SU-DHL-6 (cell line): Measurements from ENCODE around the gene WWOX.

Source experiments
- H2AFZ ChIP-seq: fragments of 200-600 bp; sonication (generic); 2 replicates; pipeline ENCODE4 v1.6.1; 2014; ENCODE audit warnings: low read depth, mild to moderate bottlenecking, moderate library complexity, mixed read lengths, antibody characterized with exemption, low read length; ENCODE audit not compliant: severe bottlenecking
- H3F3A ChIP-seq: fragments of 200-600 bp; shearing (Covaris generic); 2 replicates; pipeline ENCODE4 v1.6.0; 2016; ENCODE audit warnings: antibody characterized with exemption, mild to moderate bottlenecking; ENCODE audit not compliant: insufficient read depth
- H3K27ac ChIP-seq: fragments of 200-600 bp; sonication (generic); 2 replicates; pipeline ENCODE4 v1.5.1; 2016; ENCODE audit warnings: low read depth, mild to moderate bottlenecking, low read length, moderate library complexity, mixed read lengths
- H3K27me3 ChIP-seq: fragments of 200-600 bp; sonication (generic), shearing (Covaris generic); 2 replicates; pipeline ENCODE4 v1.6.0; 2014; ENCODE audit warnings: mild to moderate bottlenecking, low read length
- H3K36me3 ChIP-seq: fragments of 200-600 bp; sonication (generic); 2 replicates; pipeline ENCODE4 v1.6.1; 2014; ENCODE audit warnings: mild to moderate bottlenecking, low read length, mixed read lengths
- H3K4me2 ChIP-seq: fragments of 300-600, 200-600 bp; shearing (Covaris generic), sonication (generic); 2 replicates; pipeline ENCODE4 v1.6.0; 2014; ENCODE audit warnings: low read length, low read depth, mild to moderate bottlenecking; ENCODE audit not compliant: poor library complexity, severe bottlenecking
- H3K4me3 ChIP-seq: fragments of 200-600 bp; sonication (generic); 2 replicates; pipeline ENCODE4 v1.5.1; 2014; ENCODE audit warnings: antibody characterized with exemption, low read length, mild to moderate bottlenecking, mixed read lengths; ENCODE audit not compliant: insufficient read depth, poor library complexity, severe bottlenecking
- H3K79me2 ChIP-seq: fragments of 200-600 bp; sonication (generic); 2 replicates; pipeline ENCODE4 v1.6.1; 2014; ENCODE audit warnings: mild to moderate bottlenecking, low read length, moderate library complexity; ENCODE audit not compliant: insufficient read depth
- H3K9ac ChIP-seq: fragments of 200-600 bp; sonication (generic); 2 replicates; pipeline ENCODE4 v1.7.0; 2014; ENCODE audit warnings: mild to moderate bottlenecking, low read length
- H3K9me2 ChIP-seq: fragments of 200-600 bp; sonication (generic); replicated peaks from 2 replicates; pipeline ENCODE4 v1.6.1; 2014; ENCODE audit warnings: low read length; ENCODE audit not compliant: insufficient read depth
- H3K9me3 ChIP-seq: fragments of 200-600 bp; sonication (generic); 2 replicates; pipeline ENCODE4 v1.6.1; 2014; ENCODE audit warnings: low read length, mixed read lengths; ENCODE audit not compliant: insufficient read depth
- H4K20me1 ChIP-seq: fragments of 200-600 bp; sonication (generic); 2 replicates; pipeline ENCODE4 v1.6.1; 2014; ENCODE audit warnings: low read depth, mild to moderate bottlenecking, antibody characterized with exemption, low read length, moderate library complexity, mixed read lengths
- CTCF ChIP-seq: fragments of 200-600 bp; sonication (generic); IDR thresholded peaks from one replicate; pipeline ENCODE4 v1.5.1; 2017; ENCODE audit warnings: antibody characterized with exemption, mild to moderate bottlenecking, low read length, moderate library complexity; ENCODE audit not compliant: insufficient read depth, poor library complexity, severe bottlenecking
- EZH2phosphoT487 ChIP-seq: fragments of 200-600 bp; sonication (generic), shearing (Covaris generic); conservative IDR thresholded peaks from 2 replicates; pipeline ENCODE4 v1.6.1; 2018; ENCODE audit warnings: mild to moderate bottlenecking, antibody characterized with exemption, low read length, moderate library complexity, mixed read lengths

WWOX gene

GRCh38 chr16:79159261-79160049, 1060.0 kb downstream of the WWOX start:
- no peaks in the 10 kb centered on the region for H3K9me3 ChIP-seq
- no peak overlapping the region for H3K27ac ChIP-seq
- no peak overlapping the region for H2AFZ ChIP-seq
- H3K9ac ChIP-seq, result no peak overlapping the region
- H3K36me3 ChIP-seq, result no peaks in the 10 kb centered on the region
- H3K4me2 ChIP-seq, result no peak overlapping the region
- TF ChIP-seq EZH2phosphoT487, result no peak
- no peak for TF ChIP-seq CTCF
- no peaks in the 10 kb centered on the region for H3K79me2 ChIP-seq
- no peaks in the 10 kb centered on the region for H3K27me3 ChIP-seq
- H4K20me1 ChIP-seq, result no peaks in the 10 kb centered on the region
- no peak overlapping the region for H3K4me3 ChIP-seq
- H3K9me2 ChIP-seq, result no peaks in the 10 kb centered on the region
- H3F3A ChIP-seq, result no peaks in the 10 kb centered on the region

DNA sequence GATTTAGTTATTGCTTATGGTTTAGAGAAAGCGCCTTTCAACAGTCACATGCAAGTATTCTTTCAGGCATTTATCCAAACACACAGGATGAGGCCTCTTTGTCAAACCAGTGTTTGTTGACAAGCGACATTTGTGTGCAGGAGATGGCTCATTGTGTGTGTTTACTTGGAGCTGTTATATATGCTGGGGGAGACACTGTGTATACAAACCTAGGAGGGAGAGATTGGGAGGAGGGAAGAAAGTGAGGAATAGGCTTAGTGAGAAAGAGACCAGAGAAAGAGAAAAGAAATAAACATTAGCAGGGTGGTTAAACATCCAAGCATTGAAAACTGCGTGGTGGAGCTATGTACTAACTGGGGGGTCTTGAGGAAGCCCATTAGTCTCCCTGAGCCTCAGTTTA, 1063.5 kb downstream of the WWOX start:
- Histone ChIP-seq H3K36me3 (no peaks in the 10 kb centered on the region), H3K4me2 (no peak overlapping the region), H3F3A (no peaks in the 10 kb centered on the region), H2AFZ (no peak overlapping the region), H3K9me2 (no peaks in the 10 kb centered on the region), H3K27ac (no peak overlapping the region), H4K20me1 (no peaks in the 10 kb centered on the region), H3K9me3 (peaks cover 3% of the 10 kb centered on the region; the same call in 1 of the 2 replicates), H3K27me3 (no peaks in the 10 kb centered on the region), H3K9ac (no peak overlapping the region), H3K79me2 (no peaks in the 10 kb centered on the region), H3K4me3 (no peak overlapping the region)
- TF ChIP-seq EZH2phosphoT487 (no peak), CTCF (no peak)

- no peaks in the 10 kb centered on the region for H4K20me1 ChIP-seq
- no peak overlapping the region for H3K9ac ChIP-seq
- no peaks in the 10 kb centered on the region for H3K36me3 ChIP-seq
- H3K79me2 ChIP-seq, result no peaks in the 10 kb centered on the region
- no peak overlapping the region for H3K4me3 ChIP-seq
- no peaks in the 10 kb centered on the region for H3K9me2 ChIP-seq
- H2AFZ ChIP-seq, result no peak overlapping the region
- no peaks in the 10 kb centered on the region for H3K27me3 ChIP-seq
- no peak overlapping the region for H3K27ac ChIP-seq
- no peaks in the 10 kb centered on the region for H3F3A ChIP-seq
- TF ChIP-seq CTCF (no peak), EZH2phosphoT487 (no peak)
- H3K9me3 ChIP-seq, result peaks cover 6% of the 10 kb centered on the region; the same call in 1 of the 2 replicates
- no peak overlapping the region for H3K4me2 ChIP-seq
These were observed 1064.4 kb downstream of the WWOX start for GRCh38 chr16:79163691-79164387.
